HG03432 (cell line): Measurements from ENCODE around the gene ZNF281.

Experiments used
- ATAC-seq: cut with Tn5 transposase; IDR thresholded peaks from one replicate; pipeline ENCODE4 v1.9.1; 2021; ENCODE audit warnings: mild to moderate bottlenecking, moderate library complexity; ENCODE audit not compliant: unreplicated experiment

The ZNF281 gene

DNA sequence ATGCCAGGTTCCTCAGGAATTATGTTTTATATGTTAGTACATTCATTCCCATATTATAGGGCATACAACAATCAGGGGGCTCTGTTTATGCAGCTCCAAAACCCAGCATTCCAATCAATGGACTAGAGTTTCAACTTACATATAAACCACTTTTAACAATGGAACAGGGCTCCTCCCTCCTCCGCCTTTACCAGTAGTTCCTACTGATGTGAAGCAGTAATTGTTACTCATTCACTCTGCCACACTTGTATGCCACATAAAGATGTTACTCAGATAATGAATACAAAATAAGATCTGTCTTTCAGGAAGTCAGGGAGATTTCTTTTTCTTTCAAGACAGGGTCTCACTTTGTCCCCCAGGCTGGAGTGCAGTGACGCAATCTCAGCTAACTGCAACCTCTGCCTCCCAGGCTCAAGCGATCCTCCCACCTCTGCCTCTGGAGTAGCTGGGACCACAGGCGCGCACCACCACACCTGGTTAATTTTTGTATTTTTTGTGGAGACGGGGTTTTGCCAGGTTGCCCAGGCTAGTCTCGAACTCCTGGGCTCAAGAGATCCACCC is 17.1 kb downstream of the ZNF281 start:
- ATAC-seq = no peak

DNA sequence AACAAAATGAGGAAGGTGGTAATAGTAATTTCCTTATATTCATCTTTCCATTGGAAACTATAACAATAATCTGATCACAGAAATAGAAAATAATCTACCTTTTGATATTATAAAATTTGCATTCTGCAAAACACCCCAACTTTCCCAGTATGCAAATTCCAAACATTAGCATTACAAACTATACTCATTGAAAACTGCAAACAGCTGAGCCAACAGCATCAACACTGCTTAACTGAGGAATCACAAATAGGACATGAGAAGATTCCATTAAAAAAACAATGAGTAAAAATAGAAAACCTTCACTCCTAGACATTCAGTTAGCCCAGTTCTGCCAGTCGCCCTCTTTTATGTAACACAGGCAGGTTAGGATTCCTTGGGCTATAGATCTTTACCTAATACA is 18.1 kb downstream of the ZNF281 start:
- no peak for ATAC-seq

DNA sequence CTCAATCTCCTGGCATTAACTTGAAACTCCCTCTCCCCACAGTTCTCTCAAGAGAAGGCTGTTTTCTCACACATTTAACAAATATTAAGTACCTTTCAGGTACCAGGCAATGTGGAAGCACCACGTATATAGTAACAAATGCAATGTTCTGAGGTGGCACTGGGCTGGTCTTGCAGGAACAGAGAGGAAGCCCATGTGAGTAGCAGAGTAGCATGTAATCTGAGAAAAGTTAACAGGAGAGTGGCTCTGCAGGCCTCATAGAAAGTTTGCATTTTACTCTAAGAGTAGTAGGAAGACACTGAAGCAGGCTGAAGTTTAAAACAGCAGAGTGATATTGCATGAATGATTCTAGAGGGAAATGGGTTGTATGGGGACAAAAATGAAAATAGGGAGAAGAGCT is 21.0 kb downstream of the ZNF281 start:
- ATAC-seq = no peak

DNA sequence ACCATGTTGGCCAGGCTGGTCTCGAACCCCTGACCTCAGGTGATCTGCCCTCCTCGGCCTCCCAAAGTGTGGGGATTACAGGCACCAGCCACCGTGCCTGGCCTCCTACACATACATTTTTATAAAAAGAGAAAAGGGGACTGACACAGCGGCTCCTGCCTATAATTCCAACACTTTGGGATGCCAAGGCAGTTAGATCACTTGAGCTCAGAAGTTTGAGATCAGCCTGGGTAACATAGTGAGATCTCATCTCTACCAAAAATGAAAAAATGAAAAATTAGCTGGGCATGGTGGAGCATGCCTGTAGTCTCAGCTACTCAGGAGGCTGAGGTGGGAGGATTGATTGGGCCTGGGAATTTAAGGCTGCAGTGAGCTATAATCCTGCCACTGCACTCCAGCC is 23.4 kb downstream of the ZNF281 start:
- no peak for ATAC-seq

DNA sequence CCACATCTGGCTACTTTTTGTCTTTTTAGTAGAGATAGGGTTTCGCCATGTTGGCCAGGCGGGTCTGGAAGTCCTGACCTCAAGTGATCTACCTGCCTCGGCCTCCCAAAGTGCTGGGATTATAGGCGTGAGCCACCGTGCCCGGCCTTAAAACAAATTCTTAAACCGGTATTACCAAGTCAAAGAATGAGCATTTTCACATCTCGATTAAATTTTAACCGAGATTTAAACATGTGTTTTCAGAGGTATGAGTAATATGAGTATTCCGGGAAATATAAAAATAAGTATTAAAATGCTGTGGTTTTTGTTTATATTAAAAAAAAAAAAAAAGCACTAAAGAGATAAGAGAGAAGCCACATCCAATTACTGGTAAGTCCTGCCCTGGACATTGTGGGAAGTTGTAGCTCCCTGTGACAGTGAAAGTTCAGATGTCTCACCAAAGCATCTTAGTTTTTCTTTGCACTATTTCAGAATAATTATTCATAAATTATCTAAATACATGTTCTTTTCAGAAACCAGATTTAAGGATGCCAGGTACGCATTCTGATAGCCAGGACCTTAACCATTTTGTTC is 24.9 kb downstream of the ZNF281 start:
- ATAC-seq = peak; percentile 50

DNA sequence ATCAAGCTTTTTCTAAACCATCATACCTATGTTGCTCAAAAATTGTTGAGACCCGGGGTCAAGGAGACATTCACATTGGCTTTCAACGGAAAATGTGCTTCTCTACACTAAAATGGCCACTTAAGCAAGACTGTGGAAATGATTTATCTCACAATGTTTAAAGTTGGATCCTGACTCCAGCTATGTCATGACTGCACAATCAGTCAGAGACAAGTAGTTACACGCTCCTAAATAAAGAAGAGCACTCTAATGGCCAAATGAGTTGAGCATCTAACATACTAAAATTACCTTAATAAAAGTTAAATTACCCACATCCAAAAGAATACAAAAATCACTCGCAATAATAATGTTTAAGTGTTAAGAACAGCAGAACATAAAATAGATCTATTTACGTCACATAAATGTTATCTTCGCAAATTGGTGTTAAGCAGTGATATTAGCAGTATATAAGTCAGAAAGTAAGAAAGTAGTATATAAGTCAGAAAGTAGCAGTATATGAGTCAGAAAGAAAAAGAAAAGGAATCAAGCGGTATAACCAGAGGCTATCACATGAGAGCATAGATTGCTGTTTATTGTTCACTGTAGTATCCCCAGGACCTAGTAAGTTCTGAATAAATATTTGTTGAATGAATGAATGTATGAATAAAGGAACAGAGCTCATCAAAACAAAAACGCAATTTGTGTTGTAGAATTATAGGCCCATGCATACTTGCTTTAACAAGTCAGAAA is 28.4 kb downstream of the ZNF281 start:
- no peak for ATAC-seq

DNA sequence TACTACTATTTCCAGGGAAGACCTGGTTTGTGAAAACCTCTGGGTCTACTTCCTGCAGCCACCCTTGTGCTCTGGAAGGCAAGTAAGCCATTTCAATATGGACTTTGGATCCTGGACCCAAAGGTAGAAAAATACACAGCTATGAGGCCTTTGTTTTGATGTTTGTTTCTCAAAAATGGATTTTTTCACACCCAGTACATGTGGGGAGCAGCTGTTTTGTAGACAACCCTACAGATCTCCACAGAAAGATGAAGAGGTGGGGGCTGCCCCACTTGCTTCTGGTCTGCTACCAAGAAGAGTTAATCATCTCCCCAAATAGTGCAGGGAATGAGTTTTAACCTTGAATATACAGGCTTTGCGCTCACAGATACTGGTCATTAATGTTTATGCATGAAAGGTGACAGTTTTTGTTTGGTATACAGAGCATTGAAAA is 29.2 kb downstream of the ZNF281 start:
- ATAC-seq = peak; percentile 81

DNA sequence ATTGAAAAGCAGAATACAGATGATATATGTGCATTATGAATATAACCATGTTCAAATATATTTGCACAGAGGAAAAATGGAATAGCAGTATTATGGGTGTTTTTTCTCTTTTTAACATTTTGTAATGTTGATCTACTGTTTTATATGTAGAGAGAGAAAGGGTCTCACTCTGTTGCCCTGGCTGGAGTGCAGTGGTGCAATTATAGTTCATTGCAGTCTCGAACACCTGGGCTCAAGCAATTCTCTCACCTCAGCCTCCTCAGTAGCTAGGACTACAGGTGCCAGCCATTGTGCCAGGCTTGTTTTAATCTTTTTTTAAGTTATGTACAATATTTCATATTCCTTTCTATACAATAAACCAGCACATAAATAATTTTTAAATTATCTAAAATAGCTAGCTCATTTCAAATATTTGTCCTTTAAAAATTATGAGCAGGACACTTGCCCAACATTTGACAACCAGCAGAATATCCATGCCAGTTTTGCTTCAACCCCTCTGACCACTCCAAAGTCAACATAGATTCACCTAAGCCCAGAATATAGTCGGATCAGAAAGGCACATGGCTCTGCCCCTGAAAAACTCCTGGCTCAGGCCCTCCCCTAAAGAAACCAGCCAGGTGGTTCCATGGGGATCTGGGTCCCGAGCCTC is 29.8 kb downstream of the ZNF281 start:
- ATAC-seq = no peak

DNA sequence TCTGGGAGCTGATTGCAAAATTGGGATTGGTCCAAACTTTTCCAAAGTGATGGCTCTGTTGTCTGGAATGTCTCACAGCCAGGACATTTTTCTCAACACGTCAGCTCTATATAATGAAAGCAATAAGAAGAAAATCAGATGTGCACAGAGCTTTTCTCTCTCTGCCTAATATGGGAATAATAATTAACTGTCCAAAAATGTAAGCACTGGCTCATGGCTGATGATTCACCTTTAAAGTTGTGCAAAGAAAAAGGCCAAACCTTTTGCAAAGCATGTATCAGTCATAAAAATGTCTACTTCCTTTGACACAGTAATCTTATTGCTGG is 30.4 kb downstream of the ZNF281 start:
- no peak for ATAC-seq

DNA sequence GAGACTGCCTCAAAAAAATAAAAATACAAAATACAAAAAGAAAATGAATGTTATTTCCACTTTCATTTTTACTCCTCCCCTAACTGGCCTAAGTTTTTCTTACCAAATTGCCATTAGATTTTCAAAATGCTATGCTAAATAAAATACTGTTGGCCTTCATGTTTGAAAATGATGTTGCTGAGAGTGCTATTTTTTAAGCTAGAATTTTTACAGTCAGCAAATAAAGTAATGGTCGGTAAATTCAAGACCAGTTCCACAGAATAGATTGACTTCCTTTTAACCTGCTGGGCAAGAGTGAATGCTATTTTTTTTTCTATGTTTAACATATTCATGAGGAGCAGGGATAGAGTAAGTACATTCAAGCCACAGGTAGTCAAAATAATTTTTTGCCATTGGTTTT is 31.7 kb downstream of the ZNF281 start:
- ATAC-seq = no peak

DNA sequence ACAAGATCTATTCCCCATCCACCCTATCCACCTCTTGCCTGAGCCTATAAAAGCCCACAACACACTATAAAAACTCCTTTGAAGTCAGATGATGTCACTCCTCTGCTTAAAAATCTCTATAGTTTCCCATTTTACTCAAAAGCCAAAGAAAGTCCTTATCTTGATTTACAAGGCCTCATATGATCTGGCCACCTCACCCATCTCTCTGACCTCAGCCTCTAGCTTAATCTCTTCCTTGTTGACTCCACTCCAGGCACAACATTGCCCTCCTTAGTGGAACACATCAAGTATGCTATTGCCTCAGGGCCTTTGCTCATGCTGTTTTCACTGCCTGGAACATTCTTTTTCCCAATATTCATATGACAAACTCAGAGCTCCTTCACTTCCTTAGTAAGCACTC is 33.3 kb downstream of the ZNF281 start:
- no peak for ATAC-seq

DNA sequence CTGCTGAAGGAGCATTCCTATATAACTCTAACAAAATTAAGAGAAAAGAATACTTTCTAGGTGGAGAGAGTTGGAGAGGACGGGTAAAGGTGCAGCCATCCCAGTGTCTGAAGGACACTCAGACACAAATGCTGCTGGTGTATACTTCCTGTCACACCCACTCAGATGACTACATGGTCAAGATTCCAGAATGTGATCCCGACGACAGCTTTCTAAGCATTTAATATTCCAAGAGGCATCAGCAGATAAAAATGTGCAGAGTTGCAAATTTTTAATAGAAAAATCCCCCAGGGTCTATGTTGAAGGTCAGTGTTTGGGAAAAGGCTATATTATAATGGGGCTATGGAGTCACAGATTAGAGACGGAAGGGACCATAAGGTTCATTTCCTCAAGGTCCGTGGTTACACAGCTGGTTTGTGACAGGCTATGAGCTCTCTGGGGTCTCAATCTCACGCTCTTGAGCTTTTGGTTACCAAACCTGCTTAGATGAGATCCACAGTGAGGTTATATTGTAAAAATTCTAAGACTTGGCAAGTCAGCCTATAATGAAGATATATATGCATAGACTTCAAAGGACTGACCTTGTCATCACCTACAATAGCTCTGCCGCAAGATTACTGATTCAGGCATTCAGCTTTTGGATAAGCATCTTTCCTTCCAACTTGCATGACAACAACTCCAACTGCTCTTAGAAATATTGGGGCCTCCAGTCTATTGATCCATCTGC is 35.1 kb downstream of the ZNF281 start:
- ATAC-seq = no peak

DNA sequence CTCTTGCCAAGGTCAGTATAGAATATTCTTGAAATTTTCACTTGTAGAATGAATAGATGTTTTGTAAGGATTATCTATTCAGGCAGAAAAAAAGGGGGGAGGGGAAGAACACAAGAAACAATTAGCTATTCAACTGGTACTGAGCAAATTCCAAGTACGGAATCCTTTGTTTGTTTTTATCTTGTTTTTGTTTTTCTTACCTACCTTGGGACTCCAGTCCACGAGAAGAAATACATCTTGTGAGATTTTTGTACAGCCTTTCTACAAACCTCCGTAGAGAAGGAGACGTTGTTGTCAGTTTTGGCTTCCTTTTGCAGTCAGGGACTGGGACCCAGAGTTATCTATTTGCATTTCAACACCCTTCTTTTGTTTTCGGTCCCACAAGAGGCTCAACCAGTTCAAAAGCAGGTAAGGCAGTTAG is 36.0 kb downstream of the ZNF281 start:
- no peak for ATAC-seq

DNA sequence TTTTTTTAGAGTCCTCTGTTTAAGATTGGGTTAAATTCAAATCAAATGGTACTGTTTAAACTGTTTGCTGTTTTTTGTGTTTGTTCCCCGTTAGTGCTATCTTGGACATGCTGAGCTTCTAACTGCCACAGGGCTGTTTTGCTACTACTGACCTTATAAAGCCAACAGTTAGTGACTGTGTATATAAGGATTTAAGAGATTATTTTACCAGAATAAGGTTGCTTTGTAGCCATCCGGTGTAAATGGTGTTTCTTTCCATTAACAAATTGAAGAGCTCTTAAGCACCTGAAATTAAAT is 37.0 kb downstream of the ZNF281 start:
- no peak for ATAC-seq

DNA sequence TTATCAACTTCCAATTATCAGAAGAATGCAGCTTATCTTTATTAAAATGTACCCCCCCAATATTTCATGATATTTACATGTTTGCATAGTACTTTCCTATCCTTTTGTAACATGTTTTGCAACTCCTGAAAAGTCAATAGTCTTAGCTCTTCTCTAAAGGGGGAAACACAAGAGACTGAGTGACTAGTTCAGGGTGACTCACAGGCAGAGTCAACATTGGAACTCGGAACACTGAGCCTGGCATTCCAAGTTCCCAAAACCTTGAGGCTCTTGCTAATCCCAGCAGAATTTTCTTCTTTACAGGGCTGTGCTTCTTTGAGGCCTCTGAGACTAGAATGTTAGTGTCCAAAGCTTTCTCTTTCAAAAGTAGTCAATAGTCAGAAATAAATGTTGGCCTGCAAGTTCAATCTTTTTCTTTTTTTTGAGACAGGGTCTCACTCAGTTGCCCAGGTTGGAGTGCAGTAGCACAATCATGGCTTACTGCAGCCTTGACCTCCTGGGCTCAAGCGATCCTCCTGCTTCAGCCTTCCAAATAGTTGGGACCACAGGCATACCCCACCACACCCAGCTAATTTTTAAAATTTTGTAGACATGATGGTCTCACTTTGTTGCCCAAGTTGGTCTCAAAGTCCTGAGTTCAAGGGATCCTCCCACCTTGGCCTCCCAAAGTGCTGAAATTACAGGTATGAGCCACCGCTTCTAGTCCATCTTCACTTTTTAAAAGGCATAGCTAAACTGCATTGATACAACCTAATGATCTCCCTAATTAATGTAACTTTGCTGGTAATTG is 37.5 kb downstream of the ZNF281 start:
- ATAC-seq = no peak

DNA sequence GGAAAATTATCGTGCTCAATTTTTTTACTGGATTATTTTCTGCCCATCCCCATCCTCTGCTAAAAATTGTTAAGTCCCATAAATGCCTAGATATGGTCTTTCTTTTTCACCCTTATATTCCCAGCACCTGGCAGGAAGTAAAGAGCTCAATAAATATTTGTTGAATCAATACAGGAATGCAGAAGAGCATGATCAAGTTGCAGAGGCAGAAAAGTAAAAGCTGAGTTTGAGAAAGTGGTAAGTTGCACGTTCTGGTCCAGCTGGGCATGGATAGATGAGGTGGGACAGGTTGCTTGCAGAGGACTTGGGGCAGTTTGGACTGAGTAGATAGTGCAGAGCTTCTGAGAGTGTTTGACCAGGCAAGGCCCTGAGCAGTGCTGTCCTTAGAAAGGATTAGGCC is 40.1 kb downstream of the ZNF281 start:
- no peak for ATAC-seq

DNA sequence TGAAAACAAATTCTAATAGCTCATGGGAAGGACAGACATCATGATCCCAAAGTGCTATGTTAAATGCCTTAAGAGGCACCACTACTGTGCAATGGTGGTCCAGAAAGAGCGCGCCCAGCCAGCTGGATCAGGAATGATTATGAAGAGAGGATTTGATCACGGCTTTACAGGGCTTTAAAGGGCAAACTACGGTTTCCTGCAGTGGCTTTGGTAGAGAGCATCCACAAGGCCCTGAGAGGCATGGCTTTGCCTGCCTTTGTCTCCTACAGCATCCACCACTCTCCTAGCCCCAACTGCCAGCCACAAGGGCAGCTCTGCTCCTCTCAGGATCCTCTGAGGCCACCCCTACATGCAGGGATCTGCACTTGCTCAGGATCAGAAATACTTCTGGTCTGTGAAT is 40.7 kb downstream of the ZNF281 start:
- ATAC-seq = no peak

DNA sequence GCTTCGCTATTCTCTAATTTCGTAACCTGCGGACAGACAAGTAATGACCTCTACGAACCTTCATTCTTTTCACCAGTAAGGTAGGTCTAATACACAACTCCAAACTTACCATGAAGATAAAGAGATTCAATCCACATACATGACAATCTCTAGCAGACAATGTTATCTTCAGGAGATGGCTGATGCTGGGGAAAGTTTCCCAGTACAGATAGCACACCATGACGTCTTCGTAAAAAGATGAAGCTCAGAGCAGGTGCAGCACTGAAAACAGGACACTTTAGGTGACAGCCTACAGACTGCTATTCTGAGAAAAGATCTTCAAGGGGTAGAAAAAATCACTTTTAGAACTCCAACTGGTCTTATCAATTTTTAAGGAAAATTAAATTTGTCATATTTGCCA is 41.3 kb downstream of the ZNF281 start:
- ATAC-seq = no peak

DNA sequence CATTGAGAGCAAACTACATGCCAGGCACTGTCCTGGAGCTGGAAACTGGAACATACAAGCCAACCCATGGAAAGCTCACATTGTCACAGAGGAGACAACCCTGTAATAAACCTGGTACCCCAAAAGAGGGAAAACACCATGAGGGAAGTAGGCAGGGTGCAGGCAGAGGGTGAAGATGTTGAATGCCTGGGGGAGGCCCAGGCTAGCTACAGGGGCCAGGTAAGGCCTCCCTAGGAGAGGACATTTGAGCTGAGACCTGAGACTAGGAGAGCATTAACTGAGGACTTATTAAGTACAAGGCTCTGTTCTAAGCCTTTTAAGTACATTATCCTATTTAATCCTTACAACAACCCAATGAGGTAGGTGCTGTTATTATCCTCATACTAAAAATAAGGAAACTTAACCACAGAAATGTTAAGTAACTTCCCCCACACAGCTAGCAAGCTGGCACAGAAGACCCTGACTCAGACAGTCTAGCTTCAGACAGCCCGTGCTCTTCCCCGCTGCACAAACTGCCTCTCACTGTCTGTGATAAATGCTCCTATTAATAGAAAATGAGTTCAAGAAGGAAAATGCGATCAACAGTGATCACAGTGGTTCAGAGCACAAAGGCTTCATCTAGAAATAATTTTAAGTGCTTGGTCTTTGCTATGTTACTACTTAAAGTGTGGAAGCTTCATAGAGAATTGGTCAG is 41.8 kb downstream of the ZNF281 start:
- no peak for ATAC-seq

DNA sequence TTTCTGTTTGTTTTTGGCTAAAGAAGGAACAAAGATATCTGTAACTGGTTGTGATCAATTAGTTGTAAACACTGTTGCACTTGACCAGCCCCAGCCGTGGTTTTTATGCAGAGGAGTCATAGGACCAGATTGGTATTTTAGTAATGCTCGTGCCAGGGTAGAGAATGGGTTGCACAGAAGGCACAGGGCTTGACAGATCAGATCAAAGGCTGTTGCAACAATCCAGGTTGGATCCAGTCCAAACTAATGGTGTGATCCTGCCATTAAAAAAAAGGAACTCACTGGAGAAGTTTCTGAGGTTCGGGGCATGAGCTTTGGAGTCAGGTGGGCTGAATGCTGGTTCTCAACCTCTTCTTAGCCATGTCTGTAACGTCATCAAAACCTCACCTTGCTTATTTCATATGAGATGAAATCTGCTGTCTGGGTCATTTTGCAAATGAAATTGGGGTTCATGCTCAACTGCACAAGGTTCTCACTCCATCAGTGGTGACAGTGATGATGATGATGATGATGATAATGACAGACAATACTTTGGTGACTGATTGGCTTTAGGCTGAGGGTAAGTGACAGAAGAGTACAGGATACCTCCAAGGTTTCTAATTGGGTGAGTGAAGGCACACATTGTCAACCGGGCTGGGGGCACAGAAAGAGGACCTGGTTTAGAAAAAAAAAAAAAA is 43.1 kb downstream of the ZNF281 start:
- ATAC-seq = no peak
